ENCODE results near the gene DOCK8.

DNA sequence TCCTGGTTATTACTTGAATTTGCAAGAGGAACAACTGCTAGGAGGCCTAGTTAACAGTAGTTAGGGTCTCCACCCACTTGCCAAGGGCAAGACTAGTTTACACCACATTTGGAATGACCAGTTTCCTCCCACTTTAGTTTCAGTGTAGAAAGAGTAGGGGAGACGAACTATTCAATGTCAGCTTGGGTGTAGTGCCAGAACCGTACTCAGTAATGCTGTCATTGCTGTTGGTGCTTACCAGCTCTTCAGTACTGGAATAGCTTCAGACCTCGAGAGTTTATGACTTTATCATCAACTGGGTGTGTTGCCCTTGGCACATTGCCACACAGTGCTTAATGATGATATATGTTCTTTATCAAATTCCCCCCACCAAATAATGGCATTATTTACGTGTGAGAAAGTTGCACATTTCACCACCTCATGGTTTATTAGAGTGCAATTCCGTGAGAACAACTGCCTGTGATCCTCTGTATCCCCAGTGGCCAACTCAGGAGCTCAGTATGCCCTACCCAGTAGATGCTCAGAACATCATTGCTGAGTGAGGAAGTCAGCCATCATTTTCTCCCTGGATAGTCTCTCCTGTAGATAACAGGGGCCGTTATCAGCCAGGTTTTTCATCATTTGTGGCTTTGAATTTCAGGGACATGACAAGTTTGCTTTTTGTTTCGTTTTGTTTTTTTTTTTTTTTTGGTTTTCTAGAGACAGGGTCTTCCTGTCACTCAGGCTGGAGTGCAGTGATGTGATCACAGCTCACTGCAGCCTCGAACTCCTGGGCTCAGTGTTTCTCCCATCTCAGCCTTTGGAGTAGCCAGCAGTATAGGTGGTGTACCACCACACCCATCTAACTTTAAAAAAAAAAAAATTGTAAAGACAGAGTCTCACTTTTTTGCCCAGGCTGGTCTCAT is 67.3 kb downstream of the DOCK8 start:
- no peak for TF ChIP-seq ZC3H4 (CRISPR knock-in tag; IDR thresholded peaks at IDR 0.05; ENCODE audit: borderline replicate concordance)
- TF ChIP-seq RBAK (CRISPR knock-in tag; IDR thresholded peaks at IDR 0.05) = no peak
- TF ChIP-seq SP1 (IDR thresholded peaks at IDR 0.05) = no peak
- no peak for TF ChIP-seq SP1 (CRISPR knock-in tag; IDR thresholded peaks at IDR 0.05)
- no peak for TF ChIP-seq POLR2AphosphoS5 (IDR thresholded peaks at IDR 0.05; ENCODE audit: low read depth, low read length)
- TF ChIP-seq SMC3 (IDR thresholded peaks at IDR 0.05; ENCODE audit: low read length) = no peak
